ENCODE results near the gene BRAF.
A peak's percentile ranks its signal among the peaks of the same experiment; 100 is the strongest.
"Not testable (repeated sequence)": the region's sequence is repeated elsewhere in the genome, so short reads cannot be mapped to it uniquely, and the experiment has no call there.

The BRAF gene

GRCh38 chr7:140676956-140677355 is 247.8 kb downstream of the BRAF start:
- not testable (repeated sequence) for FAIRE-seq

GRCh38 chr7:140676306-140676705 is 248.4 kb downstream of the BRAF start:
- FAIRE-seq: no peak

GRCh38 chr7:140675726-140676125 is 249.0 kb downstream of the BRAF start:
- no peak for FAIRE-seq

GRCh38 chr7:140674899-140675701 is 249.6 kb downstream of the BRAF start:
- FAIRE-seq: peak; percentile 89

- no peak for FAIRE-seq
These were observed 250.4 kb downstream of the BRAF start for GRCh38 chr7:140674356-140674800.

- no peak for FAIRE-seq
These were observed 251.0 kb downstream of the BRAF start for GRCh38 chr7:140673774-140674155.

- FAIRE-seq: no peak
These were observed 251.5 kb downstream of the BRAF start for GRCh38 chr7:140673063-140673773.

- no peak for FAIRE-seq
These were observed 252.2 kb downstream of the BRAF start, which contains the start of gene ADCK2 for GRCh38 chr7:140672382-140673062. Gene ADCK2, plus strand, starts transcription at chr7:140672945. Its CDS starts 386 bp downstream, at chr7:140673331.

- FAIRE-seq: no peak
These were observed 252.8 kb downstream of the BRAF start for GRCh38 chr7:140671966-140672365.

GRCh38 chr7:140670343-140670935 is 254.3 kb downstream of the BRAF start:
- FAIRE-seq: no peak

- FAIRE-seq: not testable (repeated sequence)
These were observed 254.9 kb downstream of the BRAF start for GRCh38 chr7:140669862-140670261.

GRCh38 chr7:140669352-140669751 is 255.4 kb downstream of the BRAF start:
- no peak for FAIRE-seq
